Muscle layer of duodenum (tissue), 2 donors: Measurements from ENCODE around the gene ACOXL.

Source experiments
- H3K27ac ChIP-seq: one replicate; pipeline ENCODE4 v1.7.0; 2013; ENCODE audit warnings: mild to moderate bottlenecking, low read length
- H3K27me3 ChIP-seq: one replicate; pipeline ENCODE4 v1.7.0; 2013; ENCODE audit warnings: low read depth, mild to moderate bottlenecking, control low read depth, low read length
- H3K36me3 ChIP-seq, 2 donors: one replicate each; pipeline ENCODE4 v1.7.0; 2013; ENCODE audit warnings: low read length in 2 of 2, control low read depth in 1 of 2, mild to moderate bottlenecking in 1 of 2; ENCODE audit not compliant: insufficient read depth in 2 of 2, control insufficient read depth in 1 of 2
- H3K4me1 ChIP-seq, 2 donors: one replicate each; pipeline ENCODE4 v1.7.0; 2013; ENCODE audit warnings: low read length in 2 of 2, mild to moderate bottlenecking in 2 of 2, control low read depth in 1 of 2, moderate library complexity in 1 of 2; ENCODE audit not compliant: insufficient read depth in 2 of 2, control insufficient read depth in 1 of 2
- H3K4me3 ChIP-seq, 2 donors: one replicate each; pipeline ENCODE4 v1.7.0; 2013; ENCODE audit warnings: low read length in 2 of 2, low read depth in 1 of 2, mild to moderate bottlenecking in 1 of 2
- H3K9me3 ChIP-seq, 2 donors: one replicate each; pipeline ENCODE4 v1.7.0; 2013; ENCODE audit warnings: low read length in 2 of 2, control low read depth in 1 of 2, mild to moderate bottlenecking in 1 of 2; ENCODE audit not compliant: control insufficient read depth in 1 of 2
- donor health status: healthy.

The ACOXL gene

GRCh38 chr2:111162718-111163331 lies 430.5 kb downstream of the ACOXL start:
- Histone ChIP-seq H3K4me3 (no peak overlapping the region), H3K27me3 (no peaks in the 10 kb centered on the region), H3K9me3 (no peaks in the 10 kb centered on the region), H3K36me3 (peaks cover 0 to 17% of the 10 kb centered on the region in 2 donors), H3K4me1 (peaks cover 3 to 13% of the 10 kb centered on the region in 2 donors), H3K27ac (no peak overlapping the region)

GRCh38 chr2:111164078-111164477 lies 431.7 kb downstream of the ACOXL start:
- Histone ChIP-seq H3K27me3 (no peaks in the 10 kb centered on the region), H3K4me3 (no peak overlapping the region), H3K36me3 (peaks cover 0 to 17% of the 10 kb centered on the region in 2 donors), H3K27ac (no peak overlapping the region), H3K9me3 (no peaks in the 10 kb centered on the region), H3K4me1 (peaks cover 3 to 18% of the 10 kb centered on the region in 2 donors)

GRCh38 chr2:111165084-111165483 lies 432.7 kb downstream of the ACOXL start:
- Histone ChIP-seq H3K4me1 (peaks cover 3 to 18% of the 10 kb centered on the region in 2 donors), H3K4me3 (no peak overlapping the region)

GRCh38 chr2:111166115-111166514 lies 433.7 kb downstream of the ACOXL start:
- H3K27me3 ChIP-seq: no peaks in the 10 kb centered on the region
- H3K27ac ChIP-seq: no peak overlapping the region
- peaks cover 0 to 17% of the 10 kb centered on the region in 2 donors for H3K36me3 ChIP-seq
- peaks cover 3 to 18% of the 10 kb centered on the region in 2 donors for H3K4me1 ChIP-seq
- no peaks in the 10 kb centered on the region for H3K9me3 ChIP-seq
- H3K4me3 ChIP-seq: no peak overlapping the region

More at GRCh38 chr2:111165084-111165483, 432.7 kb downstream of the ACOXL start:
- peaks cover 0 to 17% of the 10 kb centered on the region in 2 donors for H3K36me3 ChIP-seq
- no peaks in the 10 kb centered on the region for H3K27me3 ChIP-seq
- H3K27ac ChIP-seq: no peak overlapping the region
- no peaks in the 10 kb centered on the region for H3K9me3 ChIP-seq

GRCh38 chr2:111167076-111167862 lies 434.9 kb downstream of the ACOXL start:
- no peak overlapping the region for H3K4me3 ChIP-seq
- no peak overlapping the region for H3K27ac ChIP-seq
- peaks cover 0 to 17% of the 10 kb centered on the region in 2 donors for H3K36me3 ChIP-seq
- H3K4me1 ChIP-seq: peaks cover 3 to 13% of the 10 kb centered on the region in 2 donors
- H3K27me3 ChIP-seq: no peaks in the 10 kb centered on the region
- no peaks in the 10 kb centered on the region for H3K9me3 ChIP-seq

- no peaks in the 10 kb centered on the region for H3K9me3 ChIP-seq
- no peak overlapping the region for H3K4me3 ChIP-seq
- no peak overlapping the region for H3K27ac ChIP-seq
- H3K36me3 ChIP-seq: peaks cover 0 to 17% of the 10 kb centered on the region in 2 donors
- peaks cover 0 to 13% of the 10 kb centered on the region in 2 donors for H3K4me1 ChIP-seq
- H3K27me3 ChIP-seq: no peaks in the 10 kb centered on the region
Measured at GRCh38 chr2:111167863-111168162, 435.4 kb downstream of the ACOXL start.
